NK-92 (cell line): ENCODE data around the gene FAM78A.

Source experiments
- DNase-seq: peaks from one replicate; lab custom pipeline; 2025; ENCODE audit not compliant: unreplicated experiment; lab: John Stamatoyannopoulos, UW

FAM78A gene

GRCh38 chr9:131276094-131276888, at the start of gene FAM78A:
FAM78A (minus strand) TSS chr9:131276510; CDS start chr9:131276179, 331 bp downstream.
- no peak for DNase-seq

DNA sequence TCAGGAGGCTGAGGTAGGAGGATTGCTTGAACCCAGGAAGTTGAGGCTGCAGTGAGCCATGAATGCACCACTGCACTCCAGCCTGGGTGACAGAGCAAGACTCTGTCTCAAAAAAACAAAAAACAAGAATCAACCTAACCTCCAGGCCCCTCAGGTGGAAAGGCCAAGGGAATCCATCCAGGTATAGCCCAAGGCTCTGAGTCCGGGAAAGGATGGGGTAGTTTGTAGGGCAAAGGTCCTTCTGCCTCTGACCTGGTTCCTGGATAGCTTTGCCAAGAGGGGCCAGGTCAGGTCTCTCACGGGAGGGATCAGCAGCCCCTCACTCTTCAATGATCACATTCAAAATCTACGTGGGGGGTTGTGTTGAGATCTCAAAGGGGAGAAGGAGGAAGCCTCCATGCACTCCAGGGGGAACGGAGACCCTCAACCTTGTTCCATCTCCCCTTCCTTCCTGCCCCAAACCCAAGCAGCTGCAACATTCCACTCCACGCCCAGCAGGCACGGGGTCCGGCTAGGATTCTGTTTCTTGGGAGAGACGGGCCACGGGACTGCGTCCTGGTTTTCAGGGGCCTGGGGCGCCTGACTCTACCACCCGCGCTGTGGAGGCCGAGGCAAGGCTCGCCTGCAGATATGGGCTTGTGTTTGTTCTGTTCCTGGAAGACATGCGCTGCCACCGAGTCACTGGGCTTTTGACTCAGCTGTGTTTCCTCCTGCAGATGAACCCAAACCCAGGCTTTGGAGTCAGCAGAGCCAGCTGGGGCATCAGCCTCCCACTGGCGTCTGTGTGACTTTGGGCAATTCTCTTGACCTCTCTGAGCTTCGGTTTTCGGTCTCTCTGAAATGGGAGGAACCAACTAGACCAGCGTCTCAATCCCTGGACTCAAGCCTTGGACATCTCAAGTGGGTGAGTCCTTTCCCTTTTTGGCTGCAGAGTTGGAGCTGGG, 48.7 kb upstream of the FAM78A start:
- no peak for DNase-seq

DNA sequence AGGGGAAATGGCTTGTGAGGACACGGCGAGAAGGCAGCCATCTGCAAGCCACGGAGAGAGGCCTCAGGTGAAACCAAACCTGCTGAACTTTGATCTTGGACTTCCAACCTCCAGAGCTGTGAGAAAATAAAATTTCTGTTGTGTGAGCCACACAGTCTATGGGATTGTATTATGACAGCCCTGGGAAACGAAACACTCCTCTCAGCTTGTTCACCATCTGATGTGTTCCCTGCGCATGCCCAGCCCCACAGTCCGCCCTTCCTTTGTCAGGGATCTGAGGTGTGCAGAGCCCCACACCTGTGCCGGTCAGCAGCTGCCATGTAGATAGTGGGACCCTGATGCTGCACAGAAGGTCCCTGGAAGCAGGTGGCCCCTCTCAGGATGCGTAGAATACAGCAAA, 47.3 kb upstream of the FAM78A start:
- DNase-seq: no peak

DNA sequence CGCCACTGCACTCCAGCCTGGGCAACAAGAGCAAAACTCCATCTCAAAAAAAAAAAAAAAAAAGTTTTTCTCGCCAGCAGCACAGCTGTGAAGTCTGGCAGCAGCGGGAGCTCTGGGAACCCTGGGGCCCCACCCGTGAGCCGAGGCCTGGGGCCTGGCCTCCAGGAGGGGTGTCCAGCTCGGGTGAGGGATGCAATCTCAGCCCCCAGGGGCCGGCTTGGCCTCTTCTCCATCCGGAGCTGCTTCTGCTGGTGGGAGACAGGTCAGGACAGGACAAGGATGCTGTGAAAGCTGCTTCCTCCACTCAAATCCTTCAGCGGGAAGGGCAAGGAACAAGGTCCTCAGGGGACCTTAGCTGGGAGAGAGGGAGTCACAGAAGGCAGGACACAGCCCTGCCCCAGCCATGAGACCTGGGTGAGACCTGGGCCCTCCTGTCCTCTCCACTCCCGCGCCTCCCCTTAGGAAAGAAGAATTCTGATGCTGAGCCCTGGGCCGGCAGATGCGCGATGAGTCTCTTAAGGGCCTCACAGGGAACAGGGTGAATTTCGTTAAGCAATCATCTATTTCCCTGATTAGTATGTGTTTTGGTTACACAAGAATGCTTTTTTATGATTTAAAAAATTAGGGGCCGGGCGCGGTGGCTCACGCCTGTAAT, 43.8 kb upstream of the FAM78A start:
- DNase-seq: no peak

DNA sequence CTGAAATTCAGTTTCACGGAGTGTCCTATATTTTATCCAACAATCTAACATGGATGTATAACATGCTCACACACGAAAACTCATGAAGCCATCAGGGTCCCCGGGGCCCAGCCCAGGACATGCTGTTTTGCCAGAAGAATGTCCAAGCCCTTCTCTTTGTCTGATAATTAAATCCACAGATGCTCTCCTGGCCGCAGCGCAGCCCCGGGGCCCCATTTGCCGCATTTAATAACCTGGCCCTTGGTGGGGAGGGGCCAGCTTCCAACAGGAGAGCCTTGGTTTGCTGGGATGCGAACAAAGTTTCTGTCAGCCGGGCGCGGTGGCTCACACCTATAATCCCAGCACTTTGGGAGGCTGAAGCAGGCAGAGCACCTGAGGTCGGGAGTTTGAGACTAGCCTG, 43.2 kb upstream of the FAM78A start:
- DNase-seq: no peak

- DNase-seq: no peak
Measured at GRCh38 chr9:131318231-131319085, 42.1 kb upstream of the FAM78A start.

GRCh38 chr9:131312822-131313770, 36.8 kb upstream of the FAM78A start:
- DNase-seq: no peak

DNA sequence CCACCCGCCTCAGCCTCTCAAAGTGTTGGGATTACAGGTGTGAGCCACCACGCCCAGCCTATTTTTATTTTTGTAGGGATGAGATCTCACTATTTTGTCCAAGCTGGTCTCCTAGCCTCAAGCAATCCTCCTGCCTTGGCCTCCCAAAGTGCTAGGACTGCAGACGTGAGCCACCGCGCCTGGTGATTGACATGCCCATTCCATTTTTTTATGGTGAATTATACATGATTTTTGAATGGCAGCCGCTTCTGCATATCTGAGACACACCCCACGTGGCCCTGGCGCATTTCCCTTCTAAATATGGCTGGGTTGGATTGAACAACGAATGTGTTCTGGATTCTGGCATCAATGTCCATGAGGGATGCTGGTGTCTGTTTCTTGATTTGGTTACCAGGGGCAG, 35.9 kb upstream of the FAM78A start:
- no peak for DNase-seq

DNA sequence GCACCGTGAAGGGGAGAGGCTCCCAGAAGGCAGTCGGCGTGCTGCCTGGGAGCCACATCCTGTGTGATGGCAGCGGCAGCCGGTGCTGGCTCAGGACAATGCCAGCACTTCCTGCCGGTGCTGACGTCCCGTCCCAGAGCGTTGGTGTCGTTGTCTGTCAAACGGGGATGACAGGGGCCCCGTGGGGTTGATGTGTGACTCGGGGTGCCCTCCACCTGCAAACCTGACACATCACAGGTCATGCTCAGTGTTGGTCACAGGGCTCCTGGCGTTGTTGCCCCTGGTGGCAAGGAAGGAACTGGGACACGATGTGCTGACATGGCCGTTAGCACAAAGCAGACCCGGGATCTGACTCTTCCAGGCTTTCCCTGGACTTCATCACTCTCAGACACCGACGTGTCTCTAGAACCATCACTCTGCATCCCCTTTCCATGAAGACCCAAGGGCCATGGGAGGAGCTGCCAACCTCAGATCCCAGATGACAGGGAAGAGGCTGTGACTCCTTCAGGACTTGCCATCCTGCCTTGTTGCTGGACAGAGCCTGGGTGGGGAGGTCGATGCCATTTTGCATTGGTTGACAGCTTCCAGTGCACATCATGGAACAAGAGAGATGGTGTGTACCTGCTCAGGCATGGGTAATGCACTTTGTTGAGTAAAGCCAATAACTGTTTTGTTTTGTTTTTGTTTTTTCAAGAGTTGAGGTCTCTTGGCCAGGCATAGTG, 34.7 kb upstream of the FAM78A start:
- no peak for DNase-seq

DNA sequence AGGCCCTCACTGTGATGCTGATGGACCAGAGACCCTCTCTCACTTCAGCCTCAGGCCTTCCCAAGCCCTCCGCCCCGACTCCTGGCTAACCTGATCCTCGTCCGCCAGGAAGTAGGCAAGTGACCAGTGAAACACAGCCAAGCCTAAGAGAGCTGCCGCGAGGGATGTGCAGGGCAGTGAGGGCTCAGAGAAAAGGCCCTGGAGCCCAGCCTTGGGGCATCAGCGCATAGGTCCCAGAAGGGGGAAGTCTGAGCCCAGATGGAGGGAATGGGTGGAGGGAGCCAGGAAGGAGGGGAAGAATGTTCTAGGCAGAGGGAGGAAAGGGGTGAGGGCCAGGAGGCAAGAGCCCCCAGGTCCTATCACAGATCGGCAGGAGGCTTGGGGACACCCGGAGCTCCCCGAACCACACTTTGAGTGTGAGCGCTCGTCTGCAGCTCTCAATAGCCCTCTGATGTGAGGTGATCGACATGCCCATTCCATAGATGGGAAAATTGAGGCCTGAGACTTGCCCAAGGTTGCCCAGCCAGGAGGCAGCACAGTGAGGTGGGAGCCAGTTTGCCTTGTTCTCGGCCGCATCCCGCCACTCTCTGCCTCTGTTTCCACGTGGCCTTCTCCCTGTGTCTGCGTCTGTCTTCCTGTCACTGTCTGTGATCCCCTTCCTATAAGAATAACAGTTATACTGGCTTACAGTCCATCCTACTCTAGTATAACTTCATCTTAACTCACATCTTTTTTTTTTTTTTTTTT, 33.4 kb upstream of the FAM78A start:
- DNase-seq: no peak

- no peak for DNase-seq
Measured at GRCh38 chr9:131308906-131309529, 32.7 kb upstream of the FAM78A start.

- no peak for DNase-seq
Measured at GRCh38 chr9:131308452-131308851, 32.1 kb upstream of the FAM78A start.

DNA sequence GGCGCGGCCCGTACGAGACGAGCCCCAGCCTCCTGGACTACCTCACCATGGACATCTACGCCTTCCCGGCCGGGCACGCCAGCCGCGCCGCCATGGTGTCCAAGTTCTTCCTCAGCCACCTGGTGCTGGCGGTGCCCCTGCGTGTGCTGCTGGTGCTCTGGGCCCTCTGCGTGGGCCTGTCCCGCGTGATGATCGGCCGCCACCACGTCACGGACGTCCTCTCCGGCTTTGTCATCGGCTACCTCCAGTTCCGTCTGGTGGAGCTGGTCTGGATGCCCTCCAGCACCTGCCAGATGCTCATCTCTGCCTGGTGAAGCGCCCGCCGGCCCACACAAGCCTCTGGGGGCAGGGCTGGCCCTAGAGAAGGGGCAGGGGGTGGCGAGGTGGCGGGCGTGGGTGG, 31.7 kb upstream of the FAM78A start:
- no peak for DNase-seq

- DNase-seq: no peak
Measured at GRCh38 chr9:131306397-131307004, 30.2 kb upstream of the FAM78A start.

DNA sequence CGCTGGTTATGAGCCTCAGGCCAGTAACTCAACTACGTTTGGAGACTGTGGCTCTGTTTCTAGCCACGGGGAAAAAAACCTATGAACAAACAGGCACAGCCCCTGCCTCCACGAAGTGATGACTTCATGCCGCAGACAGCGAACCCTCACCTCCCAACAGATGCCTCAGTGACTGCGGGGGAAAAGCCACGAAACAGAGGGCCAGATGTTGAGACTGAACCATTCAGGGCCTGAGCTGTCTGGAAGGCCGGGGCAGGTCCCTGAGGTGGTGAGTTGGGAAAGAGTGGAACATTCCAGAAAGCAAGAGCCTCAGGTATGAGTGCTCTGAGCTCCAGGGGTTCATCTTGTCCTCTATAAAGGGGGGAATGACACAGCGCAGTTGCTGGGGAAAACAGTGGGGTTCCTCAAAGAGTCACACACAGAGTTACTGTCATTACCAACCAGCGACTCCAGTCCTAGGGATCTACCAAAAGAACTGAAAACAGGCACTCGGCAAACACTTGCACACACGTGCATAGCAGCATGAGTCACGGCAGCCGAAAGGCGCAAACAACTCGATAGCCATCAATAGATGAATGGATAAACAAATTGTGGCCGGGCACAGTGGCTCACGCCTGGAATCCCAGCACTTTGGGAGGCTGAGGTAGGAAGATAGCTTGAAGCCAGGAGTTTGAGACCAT, 28.5 kb upstream of the FAM78A start:
- DNase-seq: no peak

GRCh38 chr9:131303381-131304321, 27.3 kb upstream of the FAM78A start:
- DNase-seq: no peak
